Neural cell (in vitro differentiated cells): Measurements from ENCODE around the gene PLCL2. TPM values are rescaled to one million over a fixed set of nuclear protein-coding genes. Genes with fewer than 3 reads are reported as not detected.

Experiments used
- H2AFZ ChIP-seq: fragments of 200-600, 300-800 bp; sonication (generic), shearing (Covaris generic); 2 replicates; pipeline ENCODE4 v1.6.0; 2014; ENCODE audit warnings: low read depth, mild to moderate bottlenecking, antibody characterized with exemption, low read length, moderate library complexity
- H3F3A ChIP-seq: fragments of 200-600 bp; shearing (Covaris generic); 2 replicates; pipeline ENCODE4 v1.6.1; 2016; ENCODE audit warnings: mild to moderate bottlenecking, moderate library complexity, mixed read lengths, antibody characterized with exemption, low read length; ENCODE audit not compliant: insufficient read depth, poor library complexity, severe bottlenecking
- H3K27ac ChIP-seq: fragments of 200-600, 300-800 bp; sonication (generic), shearing (Covaris generic); 2 replicates; pipeline ENCODE4 v1.5.1; 2014; ENCODE audit warnings: mild to moderate bottlenecking, low read length, moderate library complexity
- H3K27me3 ChIP-seq: fragments of 300-800, 200-600 bp; sonication (generic), shearing (Covaris generic); 2 replicates; pipeline ENCODE4 v1.6.0; 2014; ENCODE audit warnings: mild to moderate bottlenecking, low read depth, low read length, moderate library complexity; ENCODE audit not compliant: insufficient read depth
- H3K36me3 ChIP-seq: fragments of 300-800, 200-600 bp; sonication (generic), shearing (Covaris generic); 2 replicates; pipeline ENCODE4 v1.5.1; 2014; ENCODE audit warnings: mild to moderate bottlenecking, antibody characterized with exemption, low read length, moderate library complexity; ENCODE audit not compliant: insufficient read depth
- H3K4me2 ChIP-seq: fragments of 300-800, 200-600 bp; sonication (generic), shearing (Covaris generic); 2 replicates; pipeline ENCODE4 v1.6.0; 2014; ENCODE audit warnings: mild to moderate bottlenecking, low read length
- H3K4me3 ChIP-seq: fragments of 300-800, 200-600 bp; sonication (generic), shearing (Covaris generic); 2 replicates; pipeline ENCODE4 v1.5.1; 2014; ENCODE audit warnings: mild to moderate bottlenecking, low read length, moderate library complexity
- H3K79me2 ChIP-seq: fragments of 200-600 bp; shearing (Covaris generic); replicated peaks from 2 replicates; pipeline ENCODE4 v1.6.0; 2014; ENCODE audit warnings: mild to moderate bottlenecking, low read length, moderate library complexity; ENCODE audit not compliant: insufficient read depth
- H3K9ac ChIP-seq: fragments of 300-800, 200-600 bp; sonication (generic), shearing (Covaris generic); 2 replicates; pipeline ENCODE4 v1.6.1; 2016; ENCODE audit warnings: mild to moderate bottlenecking, low read length, mixed read lengths
- H3K9me2 ChIP-seq: fragments of 200-600 bp; shearing (Covaris generic); 2 replicates; pipeline ENCODE4 v1.6.1; 2016; ENCODE audit warnings: mild to moderate bottlenecking, low read length, mixed read lengths; ENCODE audit not compliant: insufficient read depth
- H3K9me3 ChIP-seq: fragments of 200-600, 300-800 bp; sonication (generic), shearing (Covaris generic); 2 replicates; pipeline ENCODE4 v1.6.1; 2016; ENCODE audit warnings: mild to moderate bottlenecking, mixed run types, low read length, moderate library complexity, mixed read lengths
- H4K20me1 ChIP-seq: fragments of 200-600 bp; shearing (Covaris generic); 2 replicates; pipeline ENCODE4 v1.6.1; 2016; ENCODE audit warnings: mild to moderate bottlenecking, mixed run types; ENCODE audit not compliant: insufficient read depth
- EP300 ChIP-seq: fragments of 450-650 bp; conservative IDR thresholded peaks from 2 replicates; pipeline ENCODE4 v1.6.1; 2014; ENCODE audit warnings: antibody characterized with exemption, mild to moderate bottlenecking, moderate library complexity; ENCODE audit not compliant: poor library complexity, severe bottlenecking
- EZH2 ChIP-seq: fragments of 200-600, 300-800 bp; shearing (Covaris generic), sonication (generic); IDR thresholded peaks from 2 replicates; pipeline ENCODE4 v1.6.1; 2014; ENCODE audit warnings: antibody characterized with exemption, low read length, borderline replicate concordance, mild to moderate bottlenecking; ENCODE audit not compliant: insufficient read depth, poor library complexity, severe bottlenecking
- MXI1 ChIP-seq: fragments of 450-650 bp; conservative IDR thresholded peaks from 2 replicates; pipeline ENCODE4 v1.6.1; 2014; ENCODE audit warnings: antibody characterized with exemption, mild to moderate bottlenecking; ENCODE audit not compliant: poor library complexity, severe bottlenecking
- POLR2AphosphoS5 ChIP-seq: IDR thresholded peaks from 2 replicates; pipeline ENCODE4 v1.6.1; 2012
- RAD21 ChIP-seq: fragments of 450-650 bp; conservative IDR thresholded peaks from 2 replicates; pipeline ENCODE4 v1.6.1; 2014; ENCODE audit warnings: antibody characterized with exemption, mild to moderate bottlenecking, moderate library complexity
- SMC3 ChIP-seq: fragments of 450-650 bp; conservative IDR thresholded peaks from 2 replicates; pipeline ENCODE4 v1.6.1; 2014; ENCODE audit warnings: antibody characterized with exemption, mild to moderate bottlenecking, moderate library complexity; ENCODE audit not compliant: poor library complexity
- TAF1 ChIP-seq: IDR thresholded peaks from 2 replicates; pipeline ENCODE4 v1.6.1; 2012; ENCODE audit warnings: low read depth
- polyA plus RNA-seq: library from polyadenylated mRNA; depleted of rRNA; stranded (reverse); fragments of >200 nt; gene quantifications from 2 replicates; pipeline ENCODE4 v1.2.3, GENCODE V29; 2014
- TF ChIP-seq, protein P1 (sequence below): IDR thresholded peaks from 2 replicates; pipeline ENCODE4 v1.6.1; 2012; ENCODE audit warnings: borderline replicate concordance
- TF ChIP-seq, protein P2 (sequence below): fragments of 450-650 bp; IDR thresholded peaks from 2 replicates; pipeline ENCODE4 v1.5.1; 2014; ENCODE audit warnings: antibody characterized with exemption, mild to moderate bottlenecking, moderate library complexity; ENCODE audit not compliant: poor library complexity, severe bottlenecking

The PLCL2 gene
- polyA plus RNA-seq, 1 donor from 2014 or later: 69.8 TPM

DNA sequence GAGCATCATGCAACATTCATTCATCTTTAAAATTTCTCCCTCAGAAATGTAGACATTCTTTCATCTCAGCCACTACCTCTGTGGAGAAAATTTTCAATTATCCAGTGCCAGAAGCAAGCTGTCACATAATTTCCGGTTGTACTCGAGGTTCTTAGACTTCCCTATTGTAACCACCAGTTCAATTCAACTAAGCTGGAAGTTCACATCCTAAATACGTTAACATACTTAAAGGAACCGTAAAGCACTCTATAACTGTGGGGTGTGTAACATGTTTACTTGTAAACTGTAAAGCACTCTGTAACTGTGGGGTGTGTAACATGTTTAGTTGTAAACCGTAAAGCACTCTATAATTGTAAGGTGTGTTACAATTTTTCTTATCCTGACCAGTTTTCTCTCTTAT lies 150.3 kb downstream of the PLCL2 start:
- Histone ChIP-seq H4K20me1 (no peaks in the 10 kb centered on the region), H3K36me3 (no peaks in the 10 kb centered on the region), H2AFZ (no peak overlapping the region), H3K4me2 (no peak overlapping the region), H3K9me2 (no peaks in the 10 kb centered on the region), H3K9me3 (no peaks in the 10 kb centered on the region), H3K4me3 (no peak overlapping the region), H3K27me3 (no peaks in the 10 kb centered on the region), H3F3A (peaks cover 4% of the 10 kb centered on the region), H3K9ac (no peak overlapping the region), H3K79me2 (no peaks in the 10 kb centered on the region), H3K27ac (no peak overlapping the region)
- no peak for TF ChIP-seq EP300
- TF ChIP-seq SMC3: no peak
- no peak for TF ChIP-seq EZH2
- TF ChIP-seq, protein P1, sequence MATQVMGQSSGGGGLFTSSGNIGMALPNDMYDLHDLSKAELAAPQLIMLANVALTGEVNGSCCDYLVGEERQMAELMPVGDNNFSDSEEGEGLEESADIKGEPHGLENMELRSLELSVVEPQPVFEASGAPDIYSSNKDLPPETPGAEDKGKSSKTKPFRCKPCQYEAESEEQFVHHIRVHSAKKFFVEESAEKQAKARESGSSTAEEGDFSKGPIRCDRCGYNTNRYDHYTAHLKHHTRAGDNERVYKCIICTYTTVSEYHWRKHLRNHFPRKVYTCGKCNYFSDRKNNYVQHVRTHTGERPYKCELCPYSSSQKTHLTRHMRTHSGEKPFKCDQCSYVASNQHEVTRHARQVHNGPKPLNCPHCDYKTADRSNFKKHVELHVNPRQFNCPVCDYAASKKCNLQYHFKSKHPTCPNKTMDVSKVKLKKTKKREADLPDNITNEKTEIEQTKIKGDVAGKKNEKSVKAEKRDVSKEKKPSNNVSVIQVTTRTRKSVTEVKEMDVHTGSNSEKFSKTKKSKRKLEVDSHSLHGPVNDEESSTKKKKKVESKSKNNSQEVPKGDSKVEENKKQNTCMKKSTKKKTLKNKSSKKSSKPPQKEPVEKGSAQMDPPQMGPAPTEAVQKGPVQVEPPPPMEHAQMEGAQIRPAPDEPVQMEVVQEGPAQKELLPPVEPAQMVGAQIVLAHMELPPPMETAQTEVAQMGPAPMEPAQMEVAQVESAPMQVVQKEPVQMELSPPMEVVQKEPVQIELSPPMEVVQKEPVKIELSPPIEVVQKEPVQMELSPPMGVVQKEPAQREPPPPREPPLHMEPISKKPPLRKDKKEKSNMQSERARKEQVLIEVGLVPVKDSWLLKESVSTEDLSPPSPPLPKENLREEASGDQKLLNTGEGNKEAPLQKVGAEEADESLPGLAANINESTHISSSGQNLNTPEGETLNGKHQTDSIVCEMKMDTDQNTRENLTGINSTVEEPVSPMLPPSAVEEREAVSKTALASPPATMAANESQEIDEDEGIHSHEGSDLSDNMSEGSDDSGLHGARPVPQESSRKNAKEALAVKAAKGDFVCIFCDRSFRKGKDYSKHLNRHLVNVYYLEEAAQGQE: no peak
- TF ChIP-seq, protein P2, sequence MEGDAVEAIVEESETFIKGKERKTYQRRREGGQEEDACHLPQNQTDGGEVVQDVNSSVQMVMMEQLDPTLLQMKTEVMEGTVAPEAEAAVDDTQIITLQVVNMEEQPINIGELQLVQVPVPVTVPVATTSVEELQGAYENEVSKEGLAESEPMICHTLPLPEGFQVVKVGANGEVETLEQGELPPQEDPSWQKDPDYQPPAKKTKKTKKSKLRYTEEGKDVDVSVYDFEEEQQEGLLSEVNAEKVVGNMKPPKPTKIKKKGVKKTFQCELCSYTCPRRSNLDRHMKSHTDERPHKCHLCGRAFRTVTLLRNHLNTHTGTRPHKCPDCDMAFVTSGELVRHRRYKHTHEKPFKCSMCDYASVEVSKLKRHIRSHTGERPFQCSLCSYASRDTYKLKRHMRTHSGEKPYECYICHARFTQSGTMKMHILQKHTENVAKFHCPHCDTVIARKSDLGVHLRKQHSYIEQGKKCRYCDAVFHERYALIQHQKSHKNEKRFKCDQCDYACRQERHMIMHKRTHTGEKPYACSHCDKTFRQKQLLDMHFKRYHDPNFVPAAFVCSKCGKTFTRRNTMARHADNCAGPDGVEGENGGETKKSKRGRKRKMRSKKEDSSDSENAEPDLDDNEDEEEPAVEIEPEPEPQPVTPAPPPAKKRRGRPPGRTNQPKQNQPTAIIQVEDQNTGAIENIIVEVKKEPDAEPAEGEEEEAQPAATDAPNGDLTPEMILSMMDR: no peak
- no peak for TF ChIP-seq RAD21
- TF ChIP-seq POLR2AphosphoS5: no peak
- TF ChIP-seq TAF1: no peak
- TF ChIP-seq MXI1: no peak

DNA sequence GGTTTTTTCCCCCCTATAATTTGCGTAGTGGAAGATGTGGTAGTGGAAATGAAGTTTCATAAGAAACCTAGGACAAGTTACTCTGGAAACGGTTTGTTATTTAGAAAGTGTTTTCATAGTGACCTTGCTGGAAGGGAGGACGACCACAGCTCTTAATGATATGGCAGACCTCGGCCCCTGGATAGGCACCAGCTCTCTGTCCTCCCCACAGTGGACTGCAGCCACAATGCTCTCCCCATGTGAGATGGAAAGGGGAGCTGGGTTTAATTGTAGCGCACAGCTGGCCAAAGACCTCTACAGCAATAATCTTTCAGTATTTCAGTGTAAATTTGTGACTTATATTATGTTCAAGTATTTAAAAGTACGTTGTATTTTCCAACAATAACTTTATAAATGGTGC lies 151.2 kb downstream of the PLCL2 start:
- Histone ChIP-seq H3K4me2 (no peak overlapping the region), H3K9me3 (no peaks in the 10 kb centered on the region), H3F3A (peaks cover 4% of the 10 kb centered on the region), H3K4me3 (no peak overlapping the region), H3K9me2 (no peaks in the 10 kb centered on the region), H3K79me2 (no peaks in the 10 kb centered on the region), H4K20me1 (no peaks in the 10 kb centered on the region), H3K36me3 (no peaks in the 10 kb centered on the region), H3K27me3 (no peaks in the 10 kb centered on the region), H3K27ac (no peak overlapping the region), H3K9ac (no peak overlapping the region), H2AFZ (no peak overlapping the region)
- TF ChIP-seq EP300: no peak
- TF ChIP-seq EZH2: no peak
- TF ChIP-seq POLR2AphosphoS5: no peak
- no peak for TF ChIP-seq TAF1
- no peak for TF ChIP-seq RAD21
- no peak for TF ChIP-seq SMC3
- TF ChIP-seq, protein P1: no peak
- TF ChIP-seq, protein P2: no peak
- no peak for TF ChIP-seq MXI1
